ENCODE results near the gene KATNB1.

The KATNB1 gene

GRCh38 chr16:57735755-57736418 is at the start of gene KATNB1:
TSS of gene KATNB1 (plus strand) at chr16:57735770. CDS start at chr16:57737244, 1,474 bp downstream.
- DNase-seq = no peak

GRCh38 chr16:57686577-57686976 is 49.0 kb upstream of the KATNB1 start:
- no peak for DNase-seq

GRCh38 chr16:57687363-57687929 is 48.1 kb upstream of the KATNB1 start:
- no peak for DNase-seq

- no peak for DNase-seq
Observed at GRCh38 chr16:57688487-57688986, 47.0 kb upstream of the KATNB1 start.

GRCh38 chr16:57688987-57689761 is 46.4 kb upstream of the KATNB1 start:
- DNase-seq = no peak

- no peak for DNase-seq
Observed at GRCh38 chr16:57689762-57690558, 45.6 kb upstream of the KATNB1 start.

- DNase-seq = no peak
Observed at GRCh38 chr16:57690782-57691471, 44.6 kb upstream of the KATNB1 start.

GRCh38 chr16:57692636-57693035 is 42.9 kb upstream of the KATNB1 start:
- no peak for DNase-seq

- no peak for DNase-seq
Observed at GRCh38 chr16:57693550-57693949, 42.0 kb upstream of the KATNB1 start.

- no peak for DNase-seq
Observed at GRCh38 chr16:57694231-57694724, 41.3 kb upstream of the KATNB1 start.

GRCh38 chr16:57694725-57695679 is 40.6 kb upstream of the KATNB1 start, which contains the start of gene DRC7:
TSS of gene DRC7 (plus strand) at chr16:57694806. CDS start at chr16:57697950, 3,144 bp downstream.
- no peak for DNase-seq

- DNase-seq = no peak
Observed at GRCh38 chr16:57695680-57696069, 39.9 kb upstream of the KATNB1 start.

- DNase-seq = no peak
Observed at GRCh38 chr16:57696240-57696639, 39.3 kb upstream of the KATNB1 start.

- DNase-seq = no peak
Observed at GRCh38 chr16:57697896-57698537, 37.6 kb upstream of the KATNB1 start.

GRCh38 chr16:57698812-57699405 is 36.7 kb upstream of the KATNB1 start:
- no peak for DNase-seq

- no peak for DNase-seq
Observed at GRCh38 chr16:57699481-57699880, 36.1 kb upstream of the KATNB1 start.

- no peak for DNase-seq
Observed at GRCh38 chr16:57699899-57700298, 35.7 kb upstream of the KATNB1 start.

- DNase-seq = no peak
Observed at GRCh38 chr16:57700781-57701551, 34.6 kb upstream of the KATNB1 start.

- DNase-seq = no peak
Observed at GRCh38 chr16:57701759-57702371, 33.7 kb upstream of the KATNB1 start.
